HG03442 (cell line): ENCODE results near the gene BORCS5.
"Not testable (repeated sequence)": the region's sequence is repeated elsewhere in the genome, so short reads cannot be mapped to it uniquely, and the experiment has no call there.

Experiments used
- ATAC-seq: cut with Tn5 transposase; IDR thresholded peaks from one replicate; pipeline ENCODE4 v1.9.1; 2021; ENCODE audit warnings: mild to moderate bottlenecking, moderate library complexity; ENCODE audit not compliant: unreplicated experiment

The BORCS5 gene

GRCh38 chr12:12456637-12457036 lies 99.8 kb downstream of the BORCS5 start:
- ATAC-seq: no peak

GRCh38 chr12:12460935-12461922 lies 104.4 kb downstream of the BORCS5 start:
- ATAC-seq: no peak

GRCh38 chr12:12461923-12462315 lies 105.0 kb downstream of the BORCS5 start:
- no peak for ATAC-seq

GRCh38 chr12:12465522-12465921 lies 108.6 kb downstream of the BORCS5 start:
- ATAC-seq: no peak

- ATAC-seq: no peak
These were observed 109.3 kb downstream of the BORCS5 start for GRCh38 chr12:12466157-12466556.

- ATAC-seq: no peak
These were observed 110.4 kb downstream of the BORCS5 start for GRCh38 chr12:12467264-12467663.

- no peak for ATAC-seq
These were observed 110.9 kb downstream of the BORCS5 start for GRCh38 chr12:12467688-12468261.

GRCh38 chr12:12468575-12468974 lies 111.7 kb downstream of the BORCS5 start:
- no peak for ATAC-seq

- no peak for ATAC-seq
These were observed 112.5 kb downstream of the BORCS5 start for GRCh38 chr12:12469386-12469785.

GRCh38 chr12:12470751-12471306 lies 114.0 kb downstream of the BORCS5 start:
- no peak for ATAC-seq

GRCh38 chr12:12471982-12472961 lies 115.4 kb downstream of the BORCS5 start:
- not testable (repeated sequence) for ATAC-seq

GRCh38 chr12:12473223-12473622 lies 116.3 kb downstream of the BORCS5 start:
- no peak for ATAC-seq

GRCh38 chr12:12474471-12474928 lies 117.6 kb downstream of the BORCS5 start:
- ATAC-seq: peak; percentile 11

GRCh38 chr12:12474931-12475795 lies 118.3 kb downstream of the BORCS5 start:
- peak; percentile 96 for ATAC-seq

- ATAC-seq: no peak
These were observed 120.1 kb downstream of the BORCS5 start for GRCh38 chr12:12476857-12477531.

GRCh38 chr12:12477532-12477890 lies 120.6 kb downstream of the BORCS5 start:
- no peak for ATAC-seq

GRCh38 chr12:12480074-12480473 lies 123.2 kb downstream of the BORCS5 start:
- ATAC-seq: no peak

GRCh38 chr12:12481631-12482030 lies 124.8 kb downstream of the BORCS5 start:
- no peak for ATAC-seq

GRCh38 chr12:12482150-12482761 lies 125.4 kb downstream of the BORCS5 start:
- no peak for ATAC-seq
